Measurements from ENCODE around the gene GRK3.

GRCh38 chr22:25777870-25778269 lies 213.4 kb downstream of the GRK3 start:
- no peak for TF ChIP-seq EP300 (IDR thresholded peaks at IDR 0.05)
- TF ChIP-seq CTCF (IDR thresholded peaks at IDR 0.05): no peak
- TF ChIP-seq POLR2AphosphoS5 (IDR thresholded peaks at IDR 0.05): no peak
- no peak for TF ChIP-seq POLR2A (IDR thresholded peaks at IDR 0.05)
